HG03103 (cell line): ENCODE measurements around the gene ZNF366.

ENCODE experiments used
- ATAC-seq: cut with Tn5 transposase; IDR thresholded peaks from one replicate; pipeline ENCODE4 v1.9.1; 2021; ENCODE audit warnings: low read depth; ENCODE audit not compliant: unreplicated experiment

The ZNF366 gene

GRCh38 chr5:72498284-72498683 lies 8.9 kb downstream of the ZNF366 start:
- ATAC-seq = no peak

DNA sequence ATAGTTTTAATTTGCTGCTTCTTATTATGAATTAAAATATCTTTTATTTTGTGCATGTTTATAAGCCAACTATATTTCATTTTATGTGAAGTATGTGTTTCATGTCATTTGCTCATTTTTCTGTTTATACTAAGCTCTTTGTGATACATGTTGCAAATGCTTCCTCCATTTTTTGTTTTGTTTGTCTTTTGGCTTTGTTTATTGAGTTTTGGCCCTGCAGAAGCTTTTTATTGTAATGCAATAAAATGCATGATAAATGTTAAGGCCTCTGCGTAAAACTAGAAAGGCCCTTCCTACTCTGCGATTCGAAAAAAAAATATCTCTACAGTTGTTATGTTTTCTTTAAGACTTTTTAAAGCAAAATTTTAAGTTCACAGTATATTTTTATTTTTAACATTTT lies 9.4 kb downstream of the ZNF366 start:
- ATAC-seq = no peak

- ATAC-seq = no peak
These were observed 11.8 kb downstream of the ZNF366 start for GRCh38 chr5:72495410-72495809.

DNA sequence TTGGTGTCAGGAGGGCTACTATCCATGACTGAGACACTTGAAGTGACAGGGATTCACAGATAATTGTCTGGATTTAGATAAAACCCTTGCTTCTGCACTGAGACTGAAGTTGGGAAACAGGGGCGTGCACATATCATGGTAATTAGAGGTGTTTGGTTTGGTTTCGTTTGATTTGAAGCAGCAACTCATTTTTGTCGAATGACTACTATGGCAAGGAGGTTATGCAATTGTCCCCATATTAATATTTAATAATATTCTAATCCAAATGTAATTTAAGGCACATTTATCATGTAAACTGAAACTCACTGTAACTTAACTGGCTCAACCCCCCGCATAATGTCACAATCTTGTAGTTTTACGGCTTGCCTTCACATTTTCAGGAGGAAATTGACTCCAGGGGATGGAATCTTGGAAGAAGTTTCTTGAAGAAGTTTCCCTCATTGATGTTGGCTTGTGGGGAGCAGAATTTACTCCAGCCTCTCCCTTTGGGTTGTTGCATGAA lies 12.5 kb downstream of the ZNF366 start:
- no peak for ATAC-seq

DNA sequence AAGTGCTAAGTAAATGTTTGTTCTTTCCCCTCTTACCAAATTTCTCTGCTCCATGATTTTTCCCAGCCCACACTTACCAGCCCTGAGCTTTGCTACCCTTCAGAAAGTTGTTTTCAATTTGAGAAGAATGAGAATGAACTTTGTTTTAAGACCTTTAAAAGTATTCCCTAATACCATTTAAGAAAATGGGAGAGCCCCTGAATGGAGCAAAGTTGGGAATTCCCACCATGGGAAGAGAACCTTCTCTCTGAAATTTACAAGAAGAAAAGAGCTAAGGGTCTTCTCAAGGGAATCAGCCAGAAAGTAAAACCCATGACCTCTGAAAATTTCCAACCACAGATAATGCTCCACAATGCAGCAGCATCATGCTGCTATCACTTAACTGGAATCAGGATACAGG lies 17.7 kb downstream of the ZNF366 start:
- ATAC-seq = no peak

DNA sequence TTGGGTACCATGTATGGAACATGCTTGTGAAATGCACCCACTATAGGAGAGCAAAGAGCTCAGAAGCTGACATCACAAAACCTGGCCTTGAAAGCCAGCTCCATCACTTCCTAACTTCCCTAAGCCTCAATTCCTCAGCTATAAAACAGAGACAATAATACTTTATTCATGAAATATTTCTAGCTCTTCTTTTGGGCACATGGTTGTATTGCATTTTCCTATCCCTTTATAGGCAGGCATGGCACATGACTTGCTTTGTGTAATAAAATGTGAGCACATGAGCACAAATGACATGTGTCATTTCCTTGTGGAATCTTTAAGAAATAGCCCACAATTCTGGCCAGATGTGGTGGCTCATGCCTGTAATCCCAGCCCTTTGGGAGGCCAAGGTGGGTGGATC lies 18.5 kb downstream of the ZNF366 start:
- ATAC-seq = no peak

- ATAC-seq = no peak
These were observed 20.0 kb downstream of the ZNF366 start for GRCh38 chr5:72487177-72487576.

DNA sequence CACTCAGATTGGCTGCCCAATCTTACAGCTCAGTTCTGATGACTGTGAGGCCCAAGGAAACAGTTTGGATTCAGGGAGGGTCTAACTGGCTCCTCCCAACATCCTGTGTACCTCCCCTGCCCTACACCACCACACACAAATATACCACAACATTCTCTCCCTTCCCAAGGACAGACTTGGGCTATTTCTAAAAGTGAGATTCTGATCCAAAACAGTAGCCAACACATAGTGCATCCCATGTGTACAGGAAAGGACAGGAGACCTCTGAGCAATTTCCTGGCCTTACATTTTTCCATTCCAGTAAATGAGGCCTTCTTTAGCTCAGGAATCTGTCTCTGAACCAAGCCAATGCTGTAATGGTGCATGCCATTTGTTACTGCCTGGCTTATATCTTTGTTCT lies 20.8 kb downstream of the ZNF366 start:
- ATAC-seq = no peak

GRCh38 chr5:72485430-72485974 lies 21.7 kb downstream of the ZNF366 start:
- no peak for ATAC-seq

- ATAC-seq = no peak
These were observed 25.2 kb downstream of the ZNF366 start for GRCh38 chr5:72482046-72482445.

GRCh38 chr5:72480841-72481240 lies 26.4 kb downstream of the ZNF366 start:
- ATAC-seq = no peak

- ATAC-seq = no peak
These were observed 27.3 kb downstream of the ZNF366 start for GRCh38 chr5:72479921-72480320.

DNA sequence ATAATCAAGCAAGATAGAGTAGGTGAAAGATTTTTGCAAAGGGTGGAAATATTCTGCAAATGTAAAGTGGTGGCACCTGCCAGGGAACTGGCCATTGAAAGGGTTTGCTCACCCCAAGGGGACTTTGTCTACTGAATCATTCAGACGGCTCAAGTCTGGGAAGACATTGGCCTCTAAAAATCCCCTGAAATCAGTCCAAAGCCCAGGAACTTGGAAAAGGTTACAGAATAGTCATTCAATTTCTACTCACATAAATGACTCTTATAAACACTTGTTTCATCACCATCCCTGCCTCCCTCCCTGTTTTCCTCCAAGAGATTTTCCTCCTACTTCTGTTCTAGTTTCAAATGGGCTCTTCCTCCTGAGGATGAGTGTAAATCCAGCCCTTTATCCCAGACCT lies 28.5 kb downstream of the ZNF366 start:
- ATAC-seq = no peak

DNA sequence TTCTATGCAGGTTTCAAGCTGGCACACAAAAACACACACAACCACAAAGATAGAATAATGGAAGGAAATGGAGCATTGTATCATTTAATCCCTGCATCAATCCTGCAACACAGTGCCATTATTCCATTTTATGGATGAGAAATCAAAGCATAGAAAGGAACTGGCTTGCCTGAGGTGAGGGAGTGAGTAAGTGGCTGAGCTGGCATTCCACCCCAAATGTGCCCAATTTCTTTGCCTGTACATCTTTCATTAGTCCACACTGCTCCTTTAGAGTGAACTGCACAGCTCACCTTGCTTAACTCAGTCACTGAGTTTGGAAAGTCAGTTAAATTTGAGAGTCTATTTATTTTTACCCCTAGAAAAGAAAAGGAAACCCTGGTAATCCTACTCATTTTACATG lies 28.9 kb downstream of the ZNF366 start:
- ATAC-seq = no peak

DNA sequence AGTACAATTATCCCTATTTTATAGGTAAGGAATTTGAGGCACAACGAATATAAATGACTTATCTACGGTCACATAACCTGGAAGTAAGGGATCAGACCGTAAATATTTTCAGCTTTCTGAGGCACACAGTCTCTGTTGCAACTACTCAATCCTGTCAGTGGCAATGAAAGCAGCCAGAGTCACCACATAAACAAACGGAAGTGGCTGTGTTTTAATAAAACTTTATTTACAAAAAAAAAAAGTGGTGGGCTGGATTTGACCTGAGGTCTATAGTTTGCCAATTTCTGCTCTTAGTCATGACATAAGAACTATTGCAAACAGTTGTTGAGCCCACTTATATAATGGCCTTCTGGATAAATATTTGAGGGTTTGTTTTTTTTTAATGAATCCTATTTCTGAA lies 29.6 kb downstream of the ZNF366 start:
- ATAC-seq = no peak

DNA sequence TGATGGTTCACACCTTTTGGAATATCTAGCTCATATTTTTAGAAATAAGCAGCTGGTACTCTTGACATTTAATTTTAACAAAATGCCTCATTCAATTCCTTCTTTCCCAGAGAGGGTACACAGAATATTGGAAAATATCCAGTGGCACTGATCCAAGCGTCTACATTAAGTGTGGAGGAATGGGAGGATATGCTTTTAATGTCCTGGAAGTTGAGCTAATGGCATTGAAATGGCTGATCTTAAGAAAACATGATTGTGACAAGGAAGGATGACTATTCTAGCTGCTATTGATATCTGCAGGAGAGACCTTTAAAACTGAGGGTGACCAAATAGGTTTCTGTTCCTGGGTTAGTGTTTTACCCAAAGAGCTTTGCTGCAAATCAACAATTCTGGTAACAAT lies 30.0 kb downstream of the ZNF366 start:
- ATAC-seq = no peak

DNA sequence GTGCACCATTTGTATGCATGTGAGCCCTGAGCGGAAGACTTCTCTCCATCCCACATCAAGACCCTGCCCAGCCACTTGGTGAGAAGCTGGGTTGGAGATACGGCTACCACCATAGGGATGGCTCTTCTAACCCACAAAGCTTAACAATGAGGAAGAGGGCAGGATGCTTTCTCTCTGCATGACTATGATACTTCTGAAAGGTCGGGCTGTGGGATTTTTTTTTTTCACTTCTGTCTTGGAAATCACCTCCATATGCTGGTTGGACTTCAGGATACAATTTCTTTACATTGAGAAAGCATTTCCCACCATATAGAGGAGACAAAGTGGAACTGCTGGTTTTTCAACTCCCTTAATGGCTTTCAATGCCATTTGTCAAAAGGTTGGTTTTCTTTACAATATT lies 30.5 kb downstream of the ZNF366 start:
- ATAC-seq = no peak

- no peak for ATAC-seq
These were observed 30.9 kb downstream of the ZNF366 start for GRCh38 chr5:72476275-72476674.

DNA sequence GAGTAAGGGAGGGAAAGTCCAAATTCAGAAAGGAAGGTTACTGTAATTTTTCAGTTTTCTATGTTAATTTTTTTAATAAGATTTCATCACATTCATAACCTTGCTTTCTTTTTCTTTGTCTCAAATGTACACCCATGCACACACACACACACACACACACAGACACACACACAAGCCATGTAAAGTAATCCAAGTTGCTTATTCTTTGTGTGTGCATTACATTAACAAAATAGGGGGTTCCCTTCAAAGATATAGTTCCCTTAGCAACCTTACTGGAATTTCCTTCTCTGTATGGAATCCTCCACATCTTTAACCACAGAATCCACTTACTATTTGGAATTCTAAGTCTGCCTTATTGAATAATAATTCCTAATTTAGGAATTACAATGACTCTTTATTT lies 32.7 kb downstream of the ZNF366 start:
- ATAC-seq = no peak

- ATAC-seq = no peak
These were observed 33.1 kb downstream of the ZNF366 start for GRCh38 chr5:72474046-72474500.

GRCh38 chr5:72472666-72473422 lies 34.4 kb downstream of the ZNF366 start:
- no peak for ATAC-seq

GRCh38 chr5:72472031-72472430 lies 35.2 kb downstream of the ZNF366 start:
- no peak for ATAC-seq
